NCI-H187 (cell line): Measurements from ENCODE around the gene ASTN2.

Source experiments
- DNase-seq, 2 experiments: peaks; one replicate each; lab custom pipeline; 2025; lab: John Stamatoyannopoulos, UW

The ASTN2 gene

DNA sequence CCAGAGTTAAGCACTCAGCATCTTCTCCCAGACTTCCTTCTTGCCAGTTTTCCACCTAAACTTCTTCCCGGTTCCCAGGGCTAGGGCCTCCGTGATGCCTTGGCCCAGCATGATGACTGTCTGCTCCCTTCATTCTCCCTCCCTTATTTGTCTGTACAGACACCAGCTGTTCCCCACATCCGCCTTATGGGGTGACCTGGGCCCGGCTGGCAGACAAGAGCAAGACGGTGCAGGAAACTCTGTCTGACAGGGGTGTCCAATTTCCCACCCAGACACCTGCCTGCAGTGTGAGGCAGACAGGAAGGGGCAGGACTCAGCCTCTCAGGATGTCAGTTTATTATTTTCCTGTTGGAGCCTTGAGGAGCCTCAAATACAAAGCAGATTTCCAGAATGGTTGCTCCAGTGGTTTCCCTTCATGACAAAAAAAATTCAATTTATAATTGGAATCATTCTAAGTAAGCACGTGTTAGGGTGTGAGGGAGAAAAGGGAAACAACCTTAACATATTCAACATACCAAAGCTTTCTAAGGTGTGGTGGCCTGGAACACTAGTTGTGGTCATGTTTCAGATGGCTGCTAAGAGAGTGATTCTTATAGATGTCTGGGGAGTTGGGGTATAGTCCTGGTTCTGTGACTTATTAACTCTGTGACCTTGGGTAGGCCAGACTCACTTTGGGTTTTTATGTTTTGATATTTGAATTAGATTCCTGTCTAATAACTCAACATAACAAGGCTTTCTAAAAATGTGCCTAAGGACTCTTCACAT is 1026.7 kb downstream of the ASTN2 start:
- DNase-seq, result no peak

DNA sequence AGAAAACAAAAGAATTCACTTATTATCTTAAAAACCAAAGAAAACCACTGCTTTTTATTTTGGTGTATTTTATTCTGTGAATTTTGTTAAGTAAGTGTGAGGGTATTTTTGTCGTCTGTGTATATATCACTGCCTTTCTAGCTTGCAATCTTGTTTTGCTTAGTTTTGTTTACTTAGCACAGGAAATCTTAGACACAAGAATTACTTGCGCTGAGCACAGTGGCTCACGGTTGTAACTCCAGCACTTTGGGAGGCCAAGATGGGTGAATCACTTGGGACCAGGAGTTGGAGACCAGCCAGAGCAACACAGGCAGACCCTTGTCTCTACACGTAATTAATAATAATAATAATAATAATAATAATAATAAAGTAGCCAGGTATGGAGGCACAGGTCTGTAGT is 1030.9 kb downstream of the ASTN2 start:
- no peak for DNase-seq

DNA sequence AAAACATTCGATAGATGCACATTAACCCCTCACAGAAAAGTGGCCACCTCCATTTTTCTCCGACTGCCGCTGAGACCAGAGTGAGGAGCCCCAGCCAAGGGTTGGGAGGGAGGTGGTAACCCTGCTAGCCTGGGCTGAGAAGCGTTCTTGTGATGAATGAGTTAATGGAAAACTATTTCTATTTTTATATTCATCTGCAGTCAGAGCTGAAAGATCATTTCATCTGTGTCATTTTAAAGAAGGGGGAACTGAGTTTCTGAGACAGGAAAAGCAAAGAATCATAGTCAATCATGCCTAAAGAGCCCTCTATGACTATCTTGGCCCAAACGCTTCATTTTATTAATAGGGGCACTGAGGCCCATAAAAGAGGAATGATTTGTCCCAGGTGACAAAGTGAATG is 1031.7 kb downstream of the ASTN2 start:
- DNase-seq, result no peak

DNA sequence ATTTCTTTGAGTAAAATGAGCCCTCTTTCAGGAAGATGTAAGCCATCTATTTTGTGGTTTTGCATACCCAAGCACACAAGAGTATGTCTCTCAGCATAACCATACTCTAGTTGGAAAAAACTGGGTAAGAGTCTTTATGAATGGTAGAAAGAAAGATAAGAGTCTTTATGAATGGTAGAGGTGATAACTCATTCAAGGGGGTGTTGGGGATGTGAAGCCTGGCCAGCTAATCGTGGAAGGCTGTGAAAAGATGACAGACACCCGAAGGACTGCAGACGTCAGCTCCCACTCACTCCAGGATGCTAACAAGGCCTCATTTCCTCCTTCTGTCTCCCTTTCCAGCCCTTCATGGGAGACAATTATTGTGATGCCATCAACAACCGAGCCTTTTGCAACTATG is 1032.8 kb downstream of the ASTN2 start:
- no peak for DNase-seq

DNA sequence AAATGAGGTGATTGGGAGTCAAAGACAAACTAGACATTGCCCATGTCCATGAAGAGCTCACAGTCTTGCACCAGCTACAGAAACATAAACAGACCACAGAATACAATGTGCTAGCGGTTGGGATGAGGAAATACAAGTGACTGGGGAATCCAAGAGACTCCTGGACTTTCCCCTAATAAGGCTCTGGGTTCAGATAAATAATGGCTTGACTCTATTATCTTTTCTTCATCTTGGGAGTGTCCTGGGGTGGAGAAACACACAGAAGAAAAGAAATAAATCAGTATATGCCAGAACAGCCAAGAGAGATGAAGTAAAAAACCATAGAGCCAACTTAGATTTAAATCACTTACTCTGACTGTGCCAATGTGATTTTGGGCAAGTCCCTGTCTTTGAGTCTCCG is 1033.5 kb downstream of the ASTN2 start:
- no peak for DNase-seq

DNA sequence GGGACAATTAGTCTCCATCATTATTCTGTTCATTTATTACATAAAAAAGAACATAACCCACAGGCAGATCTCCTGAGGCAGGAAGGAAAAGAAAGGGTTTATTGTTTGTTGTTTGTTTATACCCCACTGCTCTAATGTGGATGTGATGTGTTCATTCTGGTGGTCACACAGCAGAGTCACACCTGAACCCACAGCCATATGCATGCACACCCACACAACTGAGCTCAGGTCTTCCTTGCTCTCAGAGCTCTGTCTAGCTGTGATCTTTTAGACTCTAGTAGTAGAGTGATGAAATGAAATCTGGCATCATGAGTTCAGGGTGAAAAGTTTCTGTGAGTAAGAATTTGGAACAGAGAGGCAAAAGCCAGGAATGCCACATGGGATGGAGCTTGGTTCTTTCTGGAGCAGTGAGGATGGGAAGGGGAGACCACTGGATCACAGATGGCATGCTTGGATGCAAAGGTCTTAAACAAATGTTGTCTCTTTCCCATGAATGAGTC is 1034.3 kb downstream of the ASTN2 start:
- DNase-seq, result no peak

DNA sequence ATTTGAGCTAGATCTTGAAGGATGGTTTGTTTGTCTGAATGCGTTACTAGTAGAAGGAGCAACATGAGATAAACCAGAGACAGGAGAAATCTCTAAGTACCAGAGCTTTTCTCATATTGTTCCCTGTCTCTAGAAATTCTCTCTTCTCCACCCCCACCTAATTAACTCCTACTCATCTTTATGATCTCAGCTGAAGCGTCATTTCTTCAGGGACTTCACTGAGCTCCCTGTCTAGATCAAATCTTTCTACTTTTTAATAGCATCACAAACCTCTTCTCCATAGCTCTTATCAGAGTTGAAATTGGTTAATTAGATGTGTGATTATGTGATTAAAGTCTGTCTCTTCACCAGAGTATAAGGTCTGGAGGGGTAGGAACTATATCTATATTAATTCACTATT is 1035.0 kb downstream of the ASTN2 start:
- no peak for DNase-seq

DNA sequence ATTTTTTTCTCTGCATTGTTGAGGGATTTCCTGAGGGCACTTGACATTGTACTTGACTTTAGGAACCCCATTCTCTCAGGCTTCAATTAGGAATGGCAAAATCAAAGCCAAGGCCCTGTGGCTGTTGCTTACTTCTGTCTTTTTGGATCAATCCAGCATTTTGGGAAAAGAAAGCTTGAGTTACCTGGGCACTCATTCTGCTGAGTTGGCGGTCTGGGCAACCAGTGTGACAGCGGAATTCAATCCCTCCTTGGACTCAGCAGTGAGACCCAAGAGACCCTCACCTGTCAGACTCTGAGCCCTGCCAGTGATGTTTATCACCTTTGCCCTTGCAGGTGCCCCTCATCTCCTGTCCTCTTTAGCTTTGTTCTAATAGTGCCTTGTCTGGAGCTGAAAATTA is 1036.0 kb downstream of the ASTN2 start:
- DNase-seq, result no peak

DNA sequence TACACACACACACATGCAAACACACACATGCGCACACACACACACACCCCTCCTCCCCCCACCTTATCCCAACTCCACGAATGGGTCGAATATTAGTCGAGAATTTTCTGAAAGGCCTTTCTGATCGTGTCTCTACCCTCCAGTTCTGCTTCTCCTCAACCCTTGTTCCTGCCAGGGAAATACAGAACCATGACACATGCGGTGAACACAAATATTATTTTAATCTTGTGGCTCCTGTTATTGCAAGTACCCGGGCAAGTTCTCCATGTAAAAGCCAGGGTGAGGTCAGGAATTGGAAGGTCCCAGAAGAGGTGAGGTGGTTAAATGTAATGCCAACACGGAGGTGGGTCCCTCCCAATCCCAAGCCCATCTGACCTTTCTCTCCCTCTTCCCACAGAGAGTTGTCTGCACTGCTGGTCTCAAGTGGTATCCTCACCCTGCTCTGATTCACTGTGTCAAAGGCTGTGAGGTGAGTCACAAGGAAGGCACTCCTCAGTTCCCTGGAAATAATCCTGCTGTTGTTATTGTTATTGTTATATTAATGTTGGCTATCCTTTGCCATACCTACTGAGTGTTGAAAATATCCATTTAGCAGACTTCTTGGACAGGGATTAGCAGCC is 1037.6 kb downstream of the ASTN2 start:
- DNase-seq, result no peak
